ENCODE measurements around the gene NTRK2.

GRCh38 chr9:84940294-84940693, 270.8 kb downstream of the NTRK2 start:
- TF ChIP-seq, protein P1, sequence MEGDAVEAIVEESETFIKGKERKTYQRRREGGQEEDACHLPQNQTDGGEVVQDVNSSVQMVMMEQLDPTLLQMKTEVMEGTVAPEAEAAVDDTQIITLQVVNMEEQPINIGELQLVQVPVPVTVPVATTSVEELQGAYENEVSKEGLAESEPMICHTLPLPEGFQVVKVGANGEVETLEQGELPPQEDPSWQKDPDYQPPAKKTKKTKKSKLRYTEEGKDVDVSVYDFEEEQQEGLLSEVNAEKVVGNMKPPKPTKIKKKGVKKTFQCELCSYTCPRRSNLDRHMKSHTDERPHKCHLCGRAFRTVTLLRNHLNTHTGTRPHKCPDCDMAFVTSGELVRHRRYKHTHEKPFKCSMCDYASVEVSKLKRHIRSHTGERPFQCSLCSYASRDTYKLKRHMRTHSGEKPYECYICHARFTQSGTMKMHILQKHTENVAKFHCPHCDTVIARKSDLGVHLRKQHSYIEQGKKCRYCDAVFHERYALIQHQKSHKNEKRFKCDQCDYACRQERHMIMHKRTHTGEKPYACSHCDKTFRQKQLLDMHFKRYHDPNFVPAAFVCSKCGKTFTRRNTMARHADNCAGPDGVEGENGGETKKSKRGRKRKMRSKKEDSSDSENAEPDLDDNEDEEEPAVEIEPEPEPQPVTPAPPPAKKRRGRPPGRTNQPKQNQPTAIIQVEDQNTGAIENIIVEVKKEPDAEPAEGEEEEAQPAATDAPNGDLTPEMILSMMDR (IDR thresholded peaks at IDR 0.05) = no peak
- no peak for TF ChIP-seq POLR2A (IDR thresholded peaks at IDR 0.05)
